Panc1 (cell line): ENCODE measurements around the gene FHIT. TPM values are rescaled to one million over a fixed set of nuclear protein-coding genes. Genes with fewer than 3 reads are reported as not detected.

Experiments
- ATAC-seq: fragments of 200-7000 bp; cut with Tn5 transposase; 2 replicates; pipeline ENCODE4 v1.9.1; 2020; ENCODE audit warnings: mild to moderate bottlenecking, moderate library complexity
- BruUV-seq: library from RNA; stranded (reverse); fragments of 400-500 nt; replicated peaks from 2 replicates; lab custom pipeline; 2021; lab: Mats Ljungman, UMichigan
- CTCF ChIA-PET: fragments of 300-600 bp; sonication (Branson Sonifier 250); formaldehyde crosslinking; loops from one replicate; lab custom pipeline; 2022; ENCODE audit warnings: antibody characterized with exemption; lab: Charles Lee
- POLR2A ChIA-PET: fragments of 300-600 bp; sonication (Branson Sonifier 250); formaldehyde crosslinking; loops from one replicate; lab custom pipeline; 2022; ENCODE audit warnings: antibody characterized with exemption; lab: Charles Lee
- DNase-seq: peaks from one replicate; pipeline ENCODE4 v3.0.0-alpha.2; 2010; ENCODE audit warnings: low read depth, low spot score
- H3K27ac ChIP-seq: 2 replicates; pipeline ENCODE4 v1.5.1; 2011; ENCODE audit warnings: mild to moderate bottlenecking, low read length, inconsistent platforms
- H3K27me3 ChIP-seq: fragments of 200-500 bp; sonication (Bioruptor generic); 2 replicates; pipeline ENCODE4 v1.6.0; 2014; ENCODE audit warnings: low read length, inconsistent platforms; ENCODE audit not compliant: control insufficient read depth, insufficient read depth
- H3K36me3 ChIP-seq: fragments of 200-500 bp; sonication (Bioruptor generic); 2 replicates; pipeline ENCODE4 v1.5.1; 2014; ENCODE audit warnings: inconsistent platforms, mild to moderate bottlenecking, low read length, moderate library complexity; ENCODE audit not compliant: control insufficient read depth, insufficient read depth
- H3K4me1 ChIP-seq: 2 replicates; pipeline ENCODE4 v1.5.1; 2011; ENCODE audit warnings: inconsistent platforms, mild to moderate bottlenecking, low read length, moderate library complexity; ENCODE audit not compliant: control insufficient read depth, insufficient read depth
- H3K4me3 ChIP-seq, 2 experiments: 2 replicates each; pipeline ENCODE4 v1.5.1; 2011 to 2012; ENCODE audit warnings: low read depth in 2 of 2, low read length in 2 of 2, mild to moderate bottlenecking in 2 of 2, inconsistent platforms in 1 of 2, moderate library complexity in 1 of 2
- H3K9me3 ChIP-seq: fragments of 200-500 bp; sonication (Bioruptor generic); 2 replicates; pipeline ENCODE4 v1.5.1; 2014; ENCODE audit warnings: low read depth, mild to moderate bottlenecking, inconsistent platforms, low read length, moderate library complexity; ENCODE audit not compliant: control insufficient read depth, insufficient read depth
- POLR2AphosphoS5 ChIP-seq: IDR thresholded peaks from 2 replicates; pipeline ENCODE4 v1.6.1; 2012; ENCODE audit warnings: mild to moderate bottlenecking, low read depth, low read length, moderate library complexity
- SIN3A ChIP-seq: IDR thresholded peaks from 2 replicates; pipeline ENCODE4 v1.6.1; 2012; ENCODE audit warnings: low read depth, mild to moderate bottlenecking, low read length, moderate library complexity, borderline replicate concordance; ENCODE audit not compliant: insufficient read depth
- TCF7L2 ChIP-seq: IDR thresholded peaks from 2 replicates; pipeline ENCODE4 v1.6.1; 2011; ENCODE audit warnings: mild to moderate bottlenecking, low read depth, low read length, inconsistent platforms
- in situ Hi-C: cut with HindIII; loops from 2 replicates; pipeline ENCODE4 v1.10.0; 2016; ENCODE audit warnings: low sequenced_read_pairs, low pct_unique_long_range_greater_than_20kb
- intact Hi-C: fragments of 100-400 bp; cut with micrococcal nuclease; formaldehyde crosslinking; loops from one replicate; pipeline ENCODE4 v1.10.0; 2022; ENCODE audit not compliant: unreplicated experiment
- total RNA-seq: library from RNA; stranded (reverse); gene quantifications from one replicate; pipeline ENCODE4 v1.2.1, GENCODE V29; 2021; ENCODE audit not compliant: unreplicated experiment
- TF ChIP-seq, protein P1 (sequence below), 2 experiments: IDR thresholded peaks; 2 replicates each; pipeline ENCODE4 v1.6.1; 2011 to 2012; ENCODE audit warnings: low read depth in 2 of 2, control low read depth in 1 of 2, low read length in 1 of 2, mild to moderate bottlenecking in 1 of 2, moderate library complexity in 1 of 2; ENCODE audit not compliant: insufficient read depth in 1 of 2
- TF ChIP-seq, protein P2 (sequence below): fragments of 450-650 bp; IDR thresholded peaks from 2 replicates; pipeline ENCODE4 v1.5.1; 2017; ENCODE audit warnings: mild to moderate bottlenecking

FHIT gene
- total RNA-seq, 1 experiment from 2014 or later = 2.2 TPM

- no TSS peak for BruUV-seq
- H3K27me3 ChIP-seq = no peaks in the 10 kb centered on the region
- ChIA-PET CTCF (no interaction called here), POLR2A (no interaction called here)
- DNase-seq (no peak), ATAC-seq (no peak)
- H3K9me3 ChIP-seq = no peaks in the 10 kb centered on the region
- intact Hi-C loops (no loop called here), in situ Hi-C loops (no loop called here)
- no peak overlapping the region for H3K27ac ChIP-seq
- H3K4me3 ChIP-seq = no peak overlapping the region
- no peaks in the 10 kb centered on the region for H3K36me3 ChIP-seq
- no peaks in the 10 kb centered on the region for H3K4me1 ChIP-seq
- TF ChIP-seq, protein P1, sequence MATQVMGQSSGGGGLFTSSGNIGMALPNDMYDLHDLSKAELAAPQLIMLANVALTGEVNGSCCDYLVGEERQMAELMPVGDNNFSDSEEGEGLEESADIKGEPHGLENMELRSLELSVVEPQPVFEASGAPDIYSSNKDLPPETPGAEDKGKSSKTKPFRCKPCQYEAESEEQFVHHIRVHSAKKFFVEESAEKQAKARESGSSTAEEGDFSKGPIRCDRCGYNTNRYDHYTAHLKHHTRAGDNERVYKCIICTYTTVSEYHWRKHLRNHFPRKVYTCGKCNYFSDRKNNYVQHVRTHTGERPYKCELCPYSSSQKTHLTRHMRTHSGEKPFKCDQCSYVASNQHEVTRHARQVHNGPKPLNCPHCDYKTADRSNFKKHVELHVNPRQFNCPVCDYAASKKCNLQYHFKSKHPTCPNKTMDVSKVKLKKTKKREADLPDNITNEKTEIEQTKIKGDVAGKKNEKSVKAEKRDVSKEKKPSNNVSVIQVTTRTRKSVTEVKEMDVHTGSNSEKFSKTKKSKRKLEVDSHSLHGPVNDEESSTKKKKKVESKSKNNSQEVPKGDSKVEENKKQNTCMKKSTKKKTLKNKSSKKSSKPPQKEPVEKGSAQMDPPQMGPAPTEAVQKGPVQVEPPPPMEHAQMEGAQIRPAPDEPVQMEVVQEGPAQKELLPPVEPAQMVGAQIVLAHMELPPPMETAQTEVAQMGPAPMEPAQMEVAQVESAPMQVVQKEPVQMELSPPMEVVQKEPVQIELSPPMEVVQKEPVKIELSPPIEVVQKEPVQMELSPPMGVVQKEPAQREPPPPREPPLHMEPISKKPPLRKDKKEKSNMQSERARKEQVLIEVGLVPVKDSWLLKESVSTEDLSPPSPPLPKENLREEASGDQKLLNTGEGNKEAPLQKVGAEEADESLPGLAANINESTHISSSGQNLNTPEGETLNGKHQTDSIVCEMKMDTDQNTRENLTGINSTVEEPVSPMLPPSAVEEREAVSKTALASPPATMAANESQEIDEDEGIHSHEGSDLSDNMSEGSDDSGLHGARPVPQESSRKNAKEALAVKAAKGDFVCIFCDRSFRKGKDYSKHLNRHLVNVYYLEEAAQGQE (IDR thresholded peaks at IDR 0.05; ENCODE audit: insufficient read depth in 1 of 2, low read depth in 2 of 2, low read length in 1 of 2) = no peak
- no peak for TF ChIP-seq SIN3A
- no peak for TF ChIP-seq POLR2AphosphoS5
- TF ChIP-seq, protein P2, sequence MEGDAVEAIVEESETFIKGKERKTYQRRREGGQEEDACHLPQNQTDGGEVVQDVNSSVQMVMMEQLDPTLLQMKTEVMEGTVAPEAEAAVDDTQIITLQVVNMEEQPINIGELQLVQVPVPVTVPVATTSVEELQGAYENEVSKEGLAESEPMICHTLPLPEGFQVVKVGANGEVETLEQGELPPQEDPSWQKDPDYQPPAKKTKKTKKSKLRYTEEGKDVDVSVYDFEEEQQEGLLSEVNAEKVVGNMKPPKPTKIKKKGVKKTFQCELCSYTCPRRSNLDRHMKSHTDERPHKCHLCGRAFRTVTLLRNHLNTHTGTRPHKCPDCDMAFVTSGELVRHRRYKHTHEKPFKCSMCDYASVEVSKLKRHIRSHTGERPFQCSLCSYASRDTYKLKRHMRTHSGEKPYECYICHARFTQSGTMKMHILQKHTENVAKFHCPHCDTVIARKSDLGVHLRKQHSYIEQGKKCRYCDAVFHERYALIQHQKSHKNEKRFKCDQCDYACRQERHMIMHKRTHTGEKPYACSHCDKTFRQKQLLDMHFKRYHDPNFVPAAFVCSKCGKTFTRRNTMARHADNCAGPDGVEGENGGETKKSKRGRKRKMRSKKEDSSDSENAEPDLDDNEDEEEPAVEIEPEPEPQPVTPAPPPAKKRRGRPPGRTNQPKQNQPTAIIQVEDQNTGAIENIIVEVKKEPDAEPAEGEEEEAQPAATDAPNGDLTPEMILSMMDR = no peak
- no peak for TF ChIP-seq TCF7L2
Measured at GRCh38 chr3:61283876-61284275, 32.6 kb upstream of the FHIT start.

DNA sequence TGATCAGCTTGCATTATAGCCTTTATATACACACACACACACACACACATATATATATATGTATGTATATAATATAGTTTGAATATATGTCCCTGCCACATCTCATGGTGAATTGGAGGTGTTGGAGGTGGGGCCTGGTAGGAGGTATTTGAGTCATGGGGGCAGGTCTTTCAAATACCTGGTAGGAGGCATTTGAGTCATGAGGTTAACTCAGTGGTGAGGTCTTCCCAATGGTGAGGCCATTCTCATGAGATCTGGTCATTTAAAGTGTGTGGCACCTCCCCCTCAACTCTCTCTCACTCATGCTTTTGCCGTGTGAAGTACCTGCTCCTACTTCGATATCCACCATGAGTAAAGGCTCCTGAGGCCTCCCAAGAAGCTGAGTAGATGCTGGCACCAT, 27.5 kb upstream of the FHIT start:
- in situ Hi-C loops = no loop called here
- TF ChIP-seq TCF7L2 = no peak
- no peak for TF ChIP-seq SIN3A
- ChIA-PET POLR2A (no interaction called here), CTCF (no interaction called here)
- no peaks in the 10 kb centered on the region for H3K4me1 ChIP-seq
- intact Hi-C loops = no loop called here
- H3K27ac ChIP-seq = no peak overlapping the region
- no peaks in the 10 kb centered on the region for H3K9me3 ChIP-seq
- H3K4me3 ChIP-seq = no peak overlapping the region
- DNase-seq (no peak), ATAC-seq (no peak)
- BruUV-seq = no TSS peak
- H3K27me3 ChIP-seq = no peaks in the 10 kb centered on the region
- no peaks in the 10 kb centered on the region for H3K36me3 ChIP-seq

DNA sequence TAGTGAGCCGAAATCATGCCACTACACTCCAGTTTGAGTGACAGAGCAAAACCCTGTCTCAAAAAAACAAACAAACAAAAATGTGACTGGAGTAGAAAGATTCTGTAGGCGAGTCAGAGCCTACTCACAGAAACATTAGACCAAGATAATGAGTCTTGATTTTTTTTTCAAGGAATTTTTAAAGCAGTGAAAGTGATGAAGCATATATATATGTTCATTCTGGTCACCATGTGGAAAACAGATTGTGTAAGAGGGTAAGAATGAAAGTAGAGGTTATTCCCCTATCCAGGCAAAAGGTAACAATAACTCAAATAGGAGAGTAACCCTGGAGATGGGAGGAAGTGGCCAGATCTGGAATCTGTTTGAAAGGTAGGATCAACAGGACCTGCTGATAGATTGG, 26.2 kb upstream of the FHIT start:
- H3K4me1 ChIP-seq = no peaks in the 10 kb centered on the region
- H3K36me3 ChIP-seq = no peaks in the 10 kb centered on the region
- no peaks in the 10 kb centered on the region for H3K27me3 ChIP-seq
- H3K27ac ChIP-seq = no peak overlapping the region
- in situ Hi-C loops = no loop called here
- ChIA-PET POLR2A (no interaction called here), CTCF (no interaction called here)
- intact Hi-C loops = no loop called here
- H3K9me3 ChIP-seq = no peaks in the 10 kb centered on the region
- no TSS peak for BruUV-seq
- no peak overlapping the region for H3K4me3 ChIP-seq
- TF ChIP-seq, protein P1 (IDR thresholded peaks at IDR 0.05; ENCODE audit: insufficient read depth in 1 of 2, low read depth in 2 of 2, low read length in 1 of 2) = no peak
- no peak for TF ChIP-seq POLR2AphosphoS5
- TF ChIP-seq, protein P2 = no peak
- TF ChIP-seq TCF7L2 = no peak
- no peak for TF ChIP-seq SIN3A
- ATAC-seq (no peak), DNase-seq (no peak)
